Thoracic aorta (tissue), 2 donors: Measurements from ENCODE around the gene RNF145. TPM values are rescaled to one million over a fixed set of nuclear protein-coding genes. Genes with fewer than 3 reads are reported as not detected.
A peak's percentile ranks its signal among the peaks of the same experiment; 100 is the strongest.

Experiments
- ATAC-seq: fragments of 150-250 bp; one replicate; pipeline ENCODE4 v1.8.0; 2017; ENCODE audit warnings: low read depth; ENCODE audit not compliant: insufficient number of reproducible peaks, low FRiP score
- DNase-seq: peaks from one replicate; pipeline ENCODE4 v3.0.0-alpha.2; 2020; ENCODE audit warnings: low spot score
- H3K27ac ChIP-seq, 2 donors: fragments of 200-600 bp; sonication (generic); 1 replicate in 1 of 2; 2 replicates in 1 of 2; pipeline ENCODE4 v1.5.1; 2016; ENCODE audit warnings: mild to moderate bottlenecking in 2 of 2, moderate library complexity in 2 of 2
- H3K27me3 ChIP-seq: fragments of 200-600 bp; sonication (generic); replicated peaks from 2 replicates; pipeline ENCODE4 v1.6.0; 2016; ENCODE audit warnings: mild to moderate bottlenecking; ENCODE audit not compliant: insufficient read depth
- H3K36me3 ChIP-seq: fragments of 200-600 bp; sonication (generic); one replicate; pipeline ENCODE4 v1.5.1; 2016
- H3K4me1 ChIP-seq, 2 donors: fragments of 200-600 bp; sonication (generic); 1 replicate in 1 of 2; 2 replicates in 1 of 2; pipeline versions ENCODE4 v1.5.1 to v1.6.0; 2016; ENCODE audit warnings: low read depth in 2 of 2, mild to moderate bottlenecking in 1 of 2; ENCODE audit not compliant: control insufficient read depth in 1 of 2
- H3K4me3 ChIP-seq: fragments of 200-600 bp; sonication (generic); 2 replicates; pipeline ENCODE4 v1.5.1; 2016; ENCODE audit warnings: mild to moderate bottlenecking
- H3K9me3 ChIP-seq: fragments of 200-600 bp; sonication (generic); 2 replicates; pipeline ENCODE4 v1.5.1; 2016
- total RNA-seq, 2 donors: library from RNA; depleted of rRNA; stranded (reverse); fragments of >200 nt; gene quantifications; one replicate each; pipeline versions ENCODE4 v1.1.0 to v1.2.3, GENCODE V29; 2016
- TF ChIP-seq, protein P1 (sequence below): fragments of 200-600 bp; sonication (generic); IDR thresholded peaks from one replicate; pipeline ENCODE4 v1.5.1; 2019; ENCODE audit warnings: antibody characterized with exemption

Gene RNF145
- total RNA-seq, 2 donors from 2014 or later: 38.3 to 46.1 TPM

DNA sequence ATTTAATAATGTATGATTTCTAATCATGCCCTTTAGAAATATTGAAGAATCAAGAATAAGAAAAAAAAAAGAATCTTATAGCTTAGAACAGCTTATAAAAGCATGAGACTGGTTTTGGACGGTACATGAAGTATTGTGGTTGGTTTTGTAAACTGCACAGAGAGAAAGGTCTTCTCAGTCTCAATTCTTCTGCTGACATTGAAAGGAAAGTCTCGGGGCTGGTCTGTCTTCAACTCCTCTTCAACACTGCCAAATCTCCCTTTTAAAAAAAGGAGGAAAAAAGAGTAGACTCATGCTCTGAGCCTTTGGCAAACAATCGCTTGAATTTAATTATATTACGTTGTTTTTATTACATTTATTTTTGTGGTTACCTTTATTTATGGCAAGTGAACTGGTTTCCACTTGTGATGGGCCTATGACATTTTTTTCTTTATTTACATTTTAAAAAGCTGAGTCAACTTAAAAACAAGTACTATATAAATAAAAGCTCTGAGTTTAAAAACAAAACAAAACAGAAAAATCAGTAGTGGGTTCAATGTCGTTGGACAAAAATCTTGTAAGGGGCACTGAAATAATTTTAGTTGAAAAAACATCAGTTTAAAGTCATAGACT is 76.8 kb downstream of the RNF145 start:
- Histone ChIP-seq H3K4me1 (peaks cover 6 to 10% of the 10 kb centered on the region in 2 donors), H3K27me3 (no peaks in the 10 kb centered on the region), H3K4me3 (peak overlapping the region; percentile 69), H3K36me3 (no peaks in the 10 kb centered on the region), H3K27ac (peak overlapping the region; percentile 35 to 84), H3K9me3 (no peaks in the 10 kb centered on the region)
- TF ChIP-seq, protein P1, sequence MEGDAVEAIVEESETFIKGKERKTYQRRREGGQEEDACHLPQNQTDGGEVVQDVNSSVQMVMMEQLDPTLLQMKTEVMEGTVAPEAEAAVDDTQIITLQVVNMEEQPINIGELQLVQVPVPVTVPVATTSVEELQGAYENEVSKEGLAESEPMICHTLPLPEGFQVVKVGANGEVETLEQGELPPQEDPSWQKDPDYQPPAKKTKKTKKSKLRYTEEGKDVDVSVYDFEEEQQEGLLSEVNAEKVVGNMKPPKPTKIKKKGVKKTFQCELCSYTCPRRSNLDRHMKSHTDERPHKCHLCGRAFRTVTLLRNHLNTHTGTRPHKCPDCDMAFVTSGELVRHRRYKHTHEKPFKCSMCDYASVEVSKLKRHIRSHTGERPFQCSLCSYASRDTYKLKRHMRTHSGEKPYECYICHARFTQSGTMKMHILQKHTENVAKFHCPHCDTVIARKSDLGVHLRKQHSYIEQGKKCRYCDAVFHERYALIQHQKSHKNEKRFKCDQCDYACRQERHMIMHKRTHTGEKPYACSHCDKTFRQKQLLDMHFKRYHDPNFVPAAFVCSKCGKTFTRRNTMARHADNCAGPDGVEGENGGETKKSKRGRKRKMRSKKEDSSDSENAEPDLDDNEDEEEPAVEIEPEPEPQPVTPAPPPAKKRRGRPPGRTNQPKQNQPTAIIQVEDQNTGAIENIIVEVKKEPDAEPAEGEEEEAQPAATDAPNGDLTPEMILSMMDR: no peak
- DNase-seq (no peak), ATAC-seq (no peak)

DNA sequence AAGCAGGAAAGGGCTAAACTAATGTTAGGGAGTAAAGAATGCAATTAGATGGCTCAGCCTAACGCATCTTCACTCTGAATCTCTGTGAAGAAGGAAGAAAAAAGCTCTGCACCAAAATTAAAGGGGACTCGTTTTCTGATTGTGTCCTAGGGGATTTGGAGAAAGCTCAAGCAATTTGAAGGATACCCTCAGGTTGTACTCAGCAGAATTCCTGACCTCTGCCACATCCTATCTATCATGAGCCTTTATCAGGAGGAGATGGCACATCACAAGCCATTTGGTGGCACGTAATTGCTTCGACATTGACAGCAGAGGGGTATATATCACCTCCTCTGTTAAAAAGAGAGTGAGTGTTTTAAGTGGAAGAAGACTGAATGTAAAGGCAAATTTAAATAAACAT is 77.4 kb downstream of the RNF145 start:
- TF ChIP-seq, protein P1: no peak
- DNase-seq (no peak), ATAC-seq (no peak)
- H3K9me3 ChIP-seq: no peaks in the 10 kb centered on the region
- no peaks in the 10 kb centered on the region for H3K36me3 ChIP-seq
- H3K27me3 ChIP-seq: no peaks in the 10 kb centered on the region
- H3K4me1 ChIP-seq: peaks cover 6 to 10% of the 10 kb centered on the region in 2 donors
- peak overlapping the region; percentile 35 to 84 for H3K27ac ChIP-seq
- no peak overlapping the region for H3K4me3 ChIP-seq

DNA sequence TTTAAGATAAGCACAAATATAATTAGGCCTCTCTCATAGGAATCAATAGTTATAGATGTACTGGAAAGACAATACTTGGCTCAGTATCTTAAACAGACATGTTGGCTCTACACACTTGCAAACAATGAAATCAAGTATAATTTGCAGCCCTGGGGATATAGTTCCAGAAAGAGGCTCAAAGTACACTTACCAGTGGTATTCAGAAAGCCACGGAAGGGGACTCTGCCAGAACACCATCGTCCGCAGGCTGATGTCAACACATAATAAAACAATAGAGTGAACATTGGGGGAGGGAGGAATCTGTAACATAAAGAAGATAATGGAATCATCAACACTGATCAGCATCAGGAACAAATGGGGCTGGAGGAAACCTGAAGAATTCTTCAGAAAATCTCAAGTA is 78.5 kb downstream of the RNF145 start:
- no peaks in the 10 kb centered on the region for H3K9me3 ChIP-seq
- no peak overlapping the region for H3K27ac ChIP-seq
- TF ChIP-seq, protein P1: no peak
- DNase-seq (no peak), ATAC-seq (no peak)
- H3K4me3 ChIP-seq: no peak overlapping the region
- no peaks in the 10 kb centered on the region for H3K27me3 ChIP-seq
- H3K4me1 ChIP-seq: peaks cover 6 to 10% of the 10 kb centered on the region in 2 donors
- no peaks in the 10 kb centered on the region for H3K36me3 ChIP-seq

DNA sequence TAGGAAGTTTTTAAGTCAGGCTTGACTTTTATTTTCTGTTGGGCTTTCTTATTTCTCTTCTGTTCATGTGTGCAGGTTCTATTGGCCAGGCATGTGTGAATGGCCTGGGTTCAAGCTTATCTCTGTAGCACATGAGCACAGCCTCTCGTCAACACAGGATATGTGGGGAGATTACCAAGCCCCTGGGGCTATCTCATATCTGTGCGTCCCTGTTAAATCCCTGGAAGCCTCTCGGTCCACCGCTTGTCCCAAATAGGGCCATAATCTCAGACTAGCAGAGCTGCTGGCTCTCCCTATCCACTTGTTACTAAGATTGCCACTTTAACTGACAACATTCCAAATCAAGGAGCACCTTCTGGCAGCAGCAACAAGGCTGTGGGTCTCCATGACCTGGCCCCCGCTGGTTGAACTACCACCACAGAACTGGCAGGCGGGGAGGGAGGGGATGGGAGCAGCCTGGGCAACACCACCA is 81.2 kb downstream of the RNF145 start:
- DNase-seq: no peak

DNA sequence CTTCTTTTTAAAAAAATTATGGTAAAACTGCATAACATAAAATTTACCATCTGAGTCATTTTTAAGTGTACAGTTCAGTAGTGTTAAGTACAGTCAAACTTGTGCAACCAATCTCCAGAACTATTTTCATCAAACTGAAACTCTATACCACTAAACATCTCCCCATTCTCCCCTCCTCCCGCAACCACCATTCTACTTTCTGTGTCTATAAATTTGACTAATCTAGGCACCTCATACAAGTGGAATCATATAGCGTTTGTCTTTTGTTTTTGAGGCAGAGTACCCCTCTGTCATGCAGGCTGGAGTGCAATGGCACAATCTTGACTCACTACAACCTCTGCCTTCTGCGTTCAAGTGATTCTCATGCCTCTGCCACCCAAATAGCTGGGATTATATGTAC is 85.7 kb downstream of the RNF145 start:
- no peak for DNase-seq

More for the DNA sequence above, 81.2 kb downstream of the RNF145 start:
- no peaks in the 10 kb centered on the region for H3K36me3 ChIP-seq
- H3K4me1 ChIP-seq: peaks cover 6 to 18% of the 10 kb centered on the region in 2 donors
- H3K9me3 ChIP-seq: no peaks in the 10 kb centered on the region
- no peak overlapping the region for H3K27ac ChIP-seq
- no peak for ATAC-seq
- no peak overlapping the region for H3K4me3 ChIP-seq
- H3K27me3 ChIP-seq: no peaks in the 10 kb centered on the region
- TF ChIP-seq, protein P1: no peak

More for the DNA sequence above, 85.7 kb downstream of the RNF145 start:
- Histone ChIP-seq H3K4me1 (peaks cover 0 to 8% of the 10 kb centered on the region in 2 donors), H3K27ac (no peak overlapping the region), H3K27me3 (no peaks in the 10 kb centered on the region), H3K9me3 (no peaks in the 10 kb centered on the region), H3K36me3 (no peaks in the 10 kb centered on the region), H3K4me3 (no peak overlapping the region)
- TF ChIP-seq, protein P1: no peak
- ATAC-seq: no peak
